ENCODE measurements around the gene SEMA5A.

DNA sequence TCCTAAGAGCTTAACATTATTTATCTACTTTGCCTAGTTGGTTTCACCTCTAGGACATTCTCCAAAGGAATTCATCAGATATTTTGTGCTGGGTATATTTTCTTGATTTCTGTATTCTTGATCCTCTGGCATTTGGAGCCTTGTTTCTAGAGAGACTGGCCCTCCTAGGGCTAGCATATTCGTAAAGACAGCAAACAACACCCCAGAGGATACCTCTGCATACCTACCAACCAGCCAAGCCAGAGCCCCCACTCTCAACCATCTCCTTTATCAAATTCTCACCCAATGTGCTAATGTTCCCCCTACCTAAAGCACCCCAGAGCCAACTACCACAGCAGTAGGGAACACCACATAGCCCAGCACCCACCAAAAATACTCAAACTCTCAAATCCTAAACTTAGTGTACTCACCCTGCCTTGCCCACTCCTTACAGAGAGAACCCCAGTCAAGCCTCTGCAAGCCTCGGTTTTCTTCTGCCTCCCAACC, 149.5 kb downstream of the SEMA5A start:
- TF ChIP-seq, protein P1, sequence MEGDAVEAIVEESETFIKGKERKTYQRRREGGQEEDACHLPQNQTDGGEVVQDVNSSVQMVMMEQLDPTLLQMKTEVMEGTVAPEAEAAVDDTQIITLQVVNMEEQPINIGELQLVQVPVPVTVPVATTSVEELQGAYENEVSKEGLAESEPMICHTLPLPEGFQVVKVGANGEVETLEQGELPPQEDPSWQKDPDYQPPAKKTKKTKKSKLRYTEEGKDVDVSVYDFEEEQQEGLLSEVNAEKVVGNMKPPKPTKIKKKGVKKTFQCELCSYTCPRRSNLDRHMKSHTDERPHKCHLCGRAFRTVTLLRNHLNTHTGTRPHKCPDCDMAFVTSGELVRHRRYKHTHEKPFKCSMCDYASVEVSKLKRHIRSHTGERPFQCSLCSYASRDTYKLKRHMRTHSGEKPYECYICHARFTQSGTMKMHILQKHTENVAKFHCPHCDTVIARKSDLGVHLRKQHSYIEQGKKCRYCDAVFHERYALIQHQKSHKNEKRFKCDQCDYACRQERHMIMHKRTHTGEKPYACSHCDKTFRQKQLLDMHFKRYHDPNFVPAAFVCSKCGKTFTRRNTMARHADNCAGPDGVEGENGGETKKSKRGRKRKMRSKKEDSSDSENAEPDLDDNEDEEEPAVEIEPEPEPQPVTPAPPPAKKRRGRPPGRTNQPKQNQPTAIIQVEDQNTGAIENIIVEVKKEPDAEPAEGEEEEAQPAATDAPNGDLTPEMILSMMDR (IDR thresholded peaks at IDR 0.05 in 4 of 5, conservative IDR thresholded peaks at IDR 0.05 in 1 of 5): no peak
- TF ChIP-seq POLR2A (IDR thresholded peaks at IDR 0.05): no peak

All from gastrocnemius medialis (tissue), 4 donors.